Keratinocyte (primary cell): Measurements from ENCODE around the gene RGS9BP.

Experiments
- CTCF ChIP-seq, 3 experiments: IDR thresholded peaks in 1 of 3; conservative IDR thresholded peaks in 1 of 3; optimal IDR thresholded peaks in 1 of 3; 2 replicates in 2 of 3; 3 replicates in 1 of 3; pipeline versions ENCODE3 to v1.5.1; 2011; ENCODE audit warnings: low read length in 3 of 3, mild to moderate bottlenecking in 3 of 3, moderate library complexity in 2 of 3, control low read depth in 1 of 3, inconsistent platforms in 1 of 3; ENCODE audit not compliant: insufficient read depth in 2 of 3; ENCODE audit errors: extremely low read depth in 1 of 3
- EZH2 ChIP-seq: IDR thresholded peaks from one replicate; pipeline ENCODE4 v1.6.1; 2012; ENCODE audit warnings: inconsistent platforms, mild to moderate bottlenecking, low read length, moderate library complexity

GRCh38 chr19:32682317-32682716, 6.7 kb downstream of the RGS9BP start:
- no peak for TF ChIP-seq CTCF (optimal IDR thresholded peaks at IDR 0.05 in 1 of 3, IDR thresholded peaks at IDR 0.05 in 1 of 3, conservative IDR thresholded peaks at IDR 0.05 in 1 of 3; ENCODE audit: extremely low read depth in 1 of 3, insufficient read depth in 2 of 3, low read length in 3 of 3)
- no peak for TF ChIP-seq EZH2
